Measurements from ENCODE around the gene RPS21.

Gene RPS21

GRCh38 chr20:62392077-62392418 lies 5.1 kb downstream of the RPS21 start:
- DNase-seq (ENCODE audit: extremely low spot score) = no peak
- CTCF ChIA-PET = interaction anchor here (4.0 kb wide), 1 partner anchor 9 kb away, joined by 12 read pairs; no protein-coding TSS in a partner anchor
- POLR2A ChIA-PET = no interaction called here
- TF ChIP-seq CTCF (IDR thresholded peaks at IDR 0.05; ENCODE audit: control extremely low read depth, extremely low read depth, low read depth, missing control alignments) = no peak

GRCh38 chr20:62392621-62393334 lies 5.9 kb downstream of the RPS21 start:
- TF ChIP-seq CTCF (IDR thresholded peaks at IDR 0.05; ENCODE audit: control extremely low read depth, extremely low read depth, low read depth, missing control alignments) = no peak
- CTCF ChIA-PET = interaction anchor here (1.0 to 4.0 kb wide), 2 partner anchors 10 to 224 kb away, joined by 3 to 12 read pairs; no protein-coding TSS in a partner anchor
- DNase-seq (ENCODE audit: extremely low spot score) = no peak
- POLR2A ChIA-PET = no interaction called here

GRCh38 chr20:62393335-62393665 lies 6.4 kb downstream of the RPS21 start:
- CTCF ChIA-PET = interaction anchor here (1.0 to 4.0 kb wide), 3 partner anchors 8 to 223 kb away, joined by 3 to 12 read pairs (median 3); no protein-coding TSS in a partner anchor
- DNase-seq (ENCODE audit: extremely low spot score) = no peak

GRCh38 chr20:62393830-62394229 lies 6.9 kb downstream of the RPS21 start:
- no peak for DNase-seq (ENCODE audit: extremely low spot score)
- ChIA-PET POLR2A (no interaction called here), CTCF (interaction anchor here (1.0 to 4.0 kb wide), 3 partner anchors 8 to 223 kb away, joined by 3 to 12 read pairs (median 3); no protein-coding TSS in a partner anchor)
- no peak for TF ChIP-seq CTCF (IDR thresholded peaks at IDR 0.05; ENCODE audit: control extremely low read depth, extremely low read depth, low read depth, missing control alignments)

More at GRCh38 chr20:62393335-62393665, 6.4 kb downstream of the RPS21 start:
- TF ChIP-seq CTCF (IDR thresholded peaks at IDR 0.05; ENCODE audit: control extremely low read depth, extremely low read depth, low read depth, missing control alignments) = no peak
- POLR2A ChIA-PET = no interaction called here

- ChIA-PET CTCF (interaction anchor here (1.0 to 4.0 kb wide), 3 partner anchors 9 to 222 kb away, joined by 3 to 12 read pairs (median 3); no protein-coding TSS in a partner anchor), POLR2A (interaction anchor here (1.1 kb wide), 1 partner anchor 8 kb away, joined by 3 read pairs; the partner anchor contains the start of gene RPS21)
- DNase-seq (ENCODE audit: extremely low spot score) = no peak
- TF ChIP-seq CTCF (IDR thresholded peaks at IDR 0.05; ENCODE audit: control extremely low read depth, extremely low read depth, low read depth, missing control alignments) = no peak
These were observed 7.6 kb downstream of the RPS21 start for GRCh38 chr20:62394248-62395245.
